Type B pancreatic cell (in vitro differentiated cells): ENCODE measurements around the gene SYNE2. TPM values are rescaled to one million over a fixed set of nuclear protein-coding genes. Genes with fewer than 3 reads are reported as not detected.

Source experiments
- DNase-seq: peaks from one replicate; pipeline ENCODE4 v3.0.0; 2021; ENCODE audit warnings: mixed read lengths; ENCODE audit not compliant: unreplicated experiment; ENCODE audit errors: extremely low spot score
- H3K27ac Mint-ChIP-seq: 2 replicates; pipeline ENCODE4 v1.8.0; 2021; ENCODE audit warnings: mild to moderate bottlenecking, mixed read lengths
- H3K27me3 Mint-ChIP-seq: 2 replicates; pipeline ENCODE4 v1.8.0; 2021; ENCODE audit warnings: mixed read lengths
- H3K36me3 Mint-ChIP-seq: 2 replicates; pipeline ENCODE4 v1.8.0; 2021; ENCODE audit warnings: mixed read lengths
- H3K4me1 Mint-ChIP-seq: one replicate; pipeline ENCODE4 v1.8.0; 2021; ENCODE audit warnings: mixed read lengths; ENCODE audit not compliant: unreplicated experiment
- H3K4me3 Mint-ChIP-seq: 2 replicates; pipeline ENCODE4 v1.8.0; 2021; ENCODE audit warnings: mild to moderate bottlenecking, mixed read lengths
- H3K9me3 Mint-ChIP-seq: 2 replicates; pipeline ENCODE4 v1.8.0; 2021; ENCODE audit warnings: mixed read lengths
- total RNA-seq: library from RNA; stranded (reverse); gene quantifications from 2 replicates; pipeline ENCODE4 v1.2.1, GENCODE V29; 2021; ENCODE audit warnings: low replicate concordance
- TF ChIP-seq, protein P1 (sequence below): fragments of 200-600 bp; sonication (generic); conservative IDR thresholded peaks from 2 replicates; pipeline ENCODE4 v1.5.0; 2021; ENCODE audit warnings: antibody characterized with exemption, mild to moderate bottlenecking

SYNE2 gene
- total RNA-seq, 1 donor from 2014 or later: 75.1 TPM

DNA sequence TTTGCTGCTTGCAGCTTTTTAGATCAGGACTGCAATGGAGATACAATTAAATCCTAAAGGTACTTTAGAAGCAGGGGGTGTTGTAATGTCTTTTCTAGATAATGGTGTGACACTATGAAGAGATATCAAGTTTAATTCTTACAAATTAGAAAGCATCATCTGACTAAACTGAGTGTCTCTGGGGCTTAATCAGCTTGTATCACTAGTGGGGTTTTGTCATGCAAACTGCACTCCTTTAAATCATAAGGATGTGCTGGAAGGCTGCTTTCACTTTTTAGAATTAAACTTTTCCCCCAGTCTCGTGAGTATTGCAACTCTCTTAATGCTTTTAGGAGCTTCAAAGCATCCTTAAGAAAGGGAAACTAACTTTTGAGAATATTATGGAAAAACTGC, 222.8 kb downstream of the SYNE2 start:
- no peaks in the 10 kb centered on the region for H3K4me1 Mint-ChIP-seq
- H3K9me3 Mint-ChIP-seq: no peaks in the 10 kb centered on the region
- no peak overlapping the region for H3K27ac Mint-ChIP-seq
- TF ChIP-seq, protein P1, sequence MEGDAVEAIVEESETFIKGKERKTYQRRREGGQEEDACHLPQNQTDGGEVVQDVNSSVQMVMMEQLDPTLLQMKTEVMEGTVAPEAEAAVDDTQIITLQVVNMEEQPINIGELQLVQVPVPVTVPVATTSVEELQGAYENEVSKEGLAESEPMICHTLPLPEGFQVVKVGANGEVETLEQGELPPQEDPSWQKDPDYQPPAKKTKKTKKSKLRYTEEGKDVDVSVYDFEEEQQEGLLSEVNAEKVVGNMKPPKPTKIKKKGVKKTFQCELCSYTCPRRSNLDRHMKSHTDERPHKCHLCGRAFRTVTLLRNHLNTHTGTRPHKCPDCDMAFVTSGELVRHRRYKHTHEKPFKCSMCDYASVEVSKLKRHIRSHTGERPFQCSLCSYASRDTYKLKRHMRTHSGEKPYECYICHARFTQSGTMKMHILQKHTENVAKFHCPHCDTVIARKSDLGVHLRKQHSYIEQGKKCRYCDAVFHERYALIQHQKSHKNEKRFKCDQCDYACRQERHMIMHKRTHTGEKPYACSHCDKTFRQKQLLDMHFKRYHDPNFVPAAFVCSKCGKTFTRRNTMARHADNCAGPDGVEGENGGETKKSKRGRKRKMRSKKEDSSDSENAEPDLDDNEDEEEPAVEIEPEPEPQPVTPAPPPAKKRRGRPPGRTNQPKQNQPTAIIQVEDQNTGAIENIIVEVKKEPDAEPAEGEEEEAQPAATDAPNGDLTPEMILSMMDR: no peak
- H3K36me3 Mint-ChIP-seq: peaks cover 22% of the 10 kb centered on the region
- H3K4me3 Mint-ChIP-seq: no peak overlapping the region
- no peak for DNase-seq
- H3K27me3 Mint-ChIP-seq: no peaks in the 10 kb centered on the region

GRCh38 chr14:64080452-64080851, 227.6 kb downstream of the SYNE2 start:
- H3K4me1 Mint-ChIP-seq: no peaks in the 10 kb centered on the region
- DNase-seq: no peak
- no peak overlapping the region for H3K4me3 Mint-ChIP-seq
- no peaks in the 10 kb centered on the region for H3K27me3 Mint-ChIP-seq
- TF ChIP-seq, protein P1: no peak
- H3K36me3 Mint-ChIP-seq: peaks cover 14% of the 10 kb centered on the region
- H3K9me3 Mint-ChIP-seq: no peaks in the 10 kb centered on the region
- H3K27ac Mint-ChIP-seq: no peak overlapping the region

- no peak for DNase-seq
- Mint-ChIP-seq H3K27ac (no peak overlapping the region), H3K4me3 (no peak overlapping the region), H3K27me3 (no peaks in the 10 kb centered on the region), H3K4me1 (no peaks in the 10 kb centered on the region), H3K36me3 (peaks cover 14% of the 10 kb centered on the region), H3K9me3 (no peaks in the 10 kb centered on the region)
- TF ChIP-seq, protein P1: no peak
Measured at GRCh38 chr14:64081174-64081746, 228.5 kb downstream of the SYNE2 start.

DNA sequence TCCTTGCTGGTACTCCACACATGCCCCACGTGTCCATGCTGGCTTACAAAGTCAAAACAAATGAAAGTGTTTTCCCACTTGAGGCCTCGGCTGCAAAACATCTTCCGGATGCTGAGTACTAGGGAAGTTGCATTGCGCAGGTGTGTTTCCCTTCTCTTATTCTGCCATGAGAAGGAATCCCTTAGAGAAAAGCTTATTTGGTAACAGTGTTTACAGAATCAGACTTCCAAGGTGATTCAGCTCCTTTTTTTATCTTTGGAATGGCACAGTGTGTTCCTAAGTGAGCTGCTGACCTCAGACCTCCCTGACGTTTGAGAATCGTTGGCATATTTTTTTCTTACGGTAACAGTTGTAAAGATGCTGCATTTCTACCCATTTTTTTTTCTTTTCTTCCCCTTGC, 230.0 kb downstream of the SYNE2 start:
- Mint-ChIP-seq H3K27me3 (no peaks in the 10 kb centered on the region), H3K9me3 (no peaks in the 10 kb centered on the region), H3K4me1 (no peaks in the 10 kb centered on the region), H3K4me3 (no peak overlapping the region), H3K27ac (no peak overlapping the region), H3K36me3 (peaks cover 14% of the 10 kb centered on the region)
- TF ChIP-seq, protein P1: no peak
- no peak for DNase-seq

DNA sequence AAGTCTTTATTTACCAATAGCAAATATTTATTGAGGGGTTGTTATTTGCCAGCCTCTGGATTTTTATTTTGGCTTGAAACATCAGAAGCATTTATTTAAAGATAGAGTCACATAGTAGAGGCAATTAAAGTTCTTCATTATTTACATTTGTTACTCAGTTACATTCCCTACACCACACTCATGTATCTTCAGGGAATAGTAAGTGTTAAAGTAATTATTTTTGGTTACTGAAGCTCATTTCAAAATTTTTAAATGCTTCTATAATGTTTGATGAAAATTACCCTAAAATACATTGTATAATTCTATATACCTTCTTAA, 235.8 kb downstream of the SYNE2 start:
- TF ChIP-seq, protein P1: no peak
- Mint-ChIP-seq H3K4me1 (peaks cover 9% of the 10 kb centered on the region), H3K27me3 (no peaks in the 10 kb centered on the region), H3K9me3 (no peaks in the 10 kb centered on the region), H3K36me3 (peaks cover 10% of the 10 kb centered on the region), H3K27ac (no peak overlapping the region), H3K4me3 (no peak overlapping the region)
- no peak for DNase-seq

GRCh38 chr14:64089920-64090319, 237.1 kb downstream of the SYNE2 start:
- Mint-ChIP-seq H3K36me3 (peaks cover 9% of the 10 kb centered on the region), H3K4me3 (no peak overlapping the region), H3K9me3 (no peaks in the 10 kb centered on the region), H3K27me3 (no peaks in the 10 kb centered on the region), H3K4me1 (peaks cover 9% of the 10 kb centered on the region), H3K27ac (no peak overlapping the region)
- DNase-seq: no peak
- TF ChIP-seq, protein P1: no peak
